ENCODE data around the gene SLAMF8. TPM values are rescaled to one million over a fixed set of nuclear protein-coding genes. Genes with fewer than 3 reads are reported as not detected.

Gene SLAMF8
- total and polyA plus RNA-seq, 2 experiments from 2014 or later = not detected

- Histone ChIP-seq H3K4me1 (ENCODE audit: low read depth) (no peaks in the 10 kb centered on the region), H3K27ac (no peak overlapping the region), H3K4me3 (no peak overlapping the region), H3K36me3 (no peaks in the 10 kb centered on the region), H3K27me3 (peaks cover 2% of the 10 kb centered on the region), H3K9me3 (ENCODE audit: low read depth) (no peaks in the 10 kb centered on the region)
- TF ChIP-seq CTCF (IDR thresholded peaks at IDR 0.05; ENCODE audit: low read depth, low read length) = no peak
- no peak for DNase-seq (ENCODE audit: low read depth in 1 of 2, low spot score in 1 of 2)
Measured at GRCh38 chr1:159839116-159839849, 12.6 kb downstream of the SLAMF8 start.

GRCh38 chr1:159841749-159842148, 15.1 kb downstream of the SLAMF8 start:
- Histone ChIP-seq H3K27me3 (peaks cover 4% of the 10 kb centered on the region), H3K27ac (no peak overlapping the region), H3K36me3 (no peaks in the 10 kb centered on the region), H3K9me3 (ENCODE audit: low read depth) (no peaks in the 10 kb centered on the region), H3K4me1 (ENCODE audit: low read depth) (no peaks in the 10 kb centered on the region), H3K4me3 (no peak overlapping the region)
- TF ChIP-seq CTCF (IDR thresholded peaks at IDR 0.05; ENCODE audit: low read depth, low read length) = no peak
- peak in 1 of 2 donors; percentile 19 for DNase-seq (ENCODE audit: low read depth in 1 of 2, low spot score in 1 of 2)

- no peaks in the 10 kb centered on the region for H3K4me1 ChIP-seq (ENCODE audit: low read depth)
- peaks cover 4% of the 10 kb centered on the region for H3K27me3 ChIP-seq
- no peak overlapping the region for H3K27ac ChIP-seq
- no peaks in the 10 kb centered on the region for H3K9me3 ChIP-seq (ENCODE audit: low read depth)
- no peak for TF ChIP-seq CTCF (IDR thresholded peaks at IDR 0.05; ENCODE audit: low read depth, low read length)
- no peaks in the 10 kb centered on the region for H3K36me3 ChIP-seq
- DNase-seq (ENCODE audit: low read depth in 1 of 2, low spot score in 1 of 2) = no peak
- no peak overlapping the region for H3K4me3 ChIP-seq
Measured at GRCh38 chr1:159843459-159843858, 16.8 kb downstream of the SLAMF8 start.

GRCh38 chr1:159845751-159846629, 19.3 kb downstream of the SLAMF8 start:
- Histone ChIP-seq H3K4me1 (ENCODE audit: low read depth) (no peaks in the 10 kb centered on the region), H3K4me3 (no peak overlapping the region), H3K9me3 (ENCODE audit: low read depth) (no peaks in the 10 kb centered on the region), H3K27ac (no peak overlapping the region), H3K36me3 (no peaks in the 10 kb centered on the region), H3K27me3 (peaks cover 8% of the 10 kb centered on the region)
- TF ChIP-seq CTCF (IDR thresholded peaks at IDR 0.05; ENCODE audit: low read depth, low read length) = no peak
- no peak for DNase-seq (ENCODE audit: low read depth in 1 of 2, low spot score in 1 of 2)

GRCh38 chr1:159847231-159847630, 20.6 kb downstream of the SLAMF8 start:
- no peaks in the 10 kb centered on the region for H3K4me1 ChIP-seq (ENCODE audit: low read depth)

More at GRCh38 chr1:159847231-159847630, 20.6 kb downstream of the SLAMF8 start:
- DNase-seq (ENCODE audit: low read depth in 1 of 2, low spot score in 1 of 2) = no peak
- Histone ChIP-seq H3K9me3 (ENCODE audit: low read depth) (no peaks in the 10 kb centered on the region), H3K27ac (no peak overlapping the region), H3K4me3 (no peak overlapping the region), H3K27me3 (peaks cover 8% of the 10 kb centered on the region), H3K36me3 (no peaks in the 10 kb centered on the region)
- TF ChIP-seq CTCF (IDR thresholded peaks at IDR 0.05; ENCODE audit: low read depth, low read length) = no peak

All from cardiac muscle cell (in vitro differentiated cells and primary cell).